HepG2 (cell line): ENCODE data around the gene RSPRY1. TPM values are rescaled to one million over a fixed set of nuclear protein-coding genes. Genes with fewer than 3 reads are reported as not detected.

Experiments used
- EHMT2 ChIP-seq: fragments of 200-600 bp; sonication (generic); IDR thresholded peaks from 2 replicates; pipeline ENCODE4 v1.7.0; 2017; ENCODE audit warnings: antibody characterized with exemption, low read depth, low read length, borderline replicate concordance
- KLF11 ChIP-seq: IDR thresholded peaks from 2 replicates; pipeline ENCODE4 v1.6.1; 2016; ENCODE audit warnings: missing compliant biosample characterization
- NFIC ChIP-seq: IDR thresholded peaks from 2 replicates; pipeline ENCODE4 v1.6.1; 2012; ENCODE audit warnings: mild to moderate bottlenecking, low read length, inconsistent platforms
- NFKB2 ChIP-seq: sonication (generic); formaldehyde crosslinking; IDR thresholded peaks from 2 replicates; pipeline ENCODE4 v1.4.0; 2020; ENCODE audit warnings: missing genetic modification reagents, borderline replicate concordance
- POLR2A ChIP-seq, 2 experiments: IDR thresholded peaks; 2 replicates each; pipeline ENCODE4 v1.6.1; 2011; ENCODE audit warnings: low read depth in 2 of 2, low read length in 2 of 2, mild to moderate bottlenecking in 1 of 2, moderate library complexity in 1 of 2; ENCODE audit not compliant: insufficient read depth in 1 of 2
- RARG ChIP-seq: sonication (generic); formaldehyde crosslinking; IDR thresholded peaks from 2 replicates; pipeline ENCODE4 v1.4.0; 2020; ENCODE audit warnings: low read depth, mild to moderate bottlenecking, missing genetic modification reagents
- RBM22 ChIP-seq: fragments of 200-400 bp; formaldehyde crosslinking; optimal IDR thresholded peaks from 2 replicates; pipeline ENCODE3; 2017; ENCODE audit warnings: mild to moderate bottlenecking, low read length, moderate library complexity
- SIX1 ChIP-seq: sonication (generic); formaldehyde crosslinking; IDR thresholded peaks from 2 replicates; pipeline ENCODE4 v1.4.0; 2020; ENCODE audit warnings: missing genetic modification reagents, borderline replicate concordance
- TCF7 ChIP-seq: sonication (generic); IDR thresholded peaks from 2 replicates; pipeline ENCODE4 v1.6.1; 2016; ENCODE audit warnings: antibody characterized with exemption, low read depth
- ZNF230 ChIP-seq: sonication (generic); formaldehyde crosslinking; IDR thresholded peaks from 2 replicates; pipeline ENCODE4 v1.4.0; 2020; ENCODE audit warnings: mild to moderate bottlenecking, missing genetic modification reagents
- ZNF558 ChIP-seq: sonication (generic); formaldehyde crosslinking; IDR thresholded peaks from 2 replicates; pipeline ENCODE4 v1.9.0; 2022; ENCODE audit warnings: mild to moderate bottlenecking, missing genetic modification reagents, borderline replicate concordance
- ZNF773 ChIP-seq: sonication (generic); formaldehyde crosslinking; IDR thresholded peaks from 2 replicates; pipeline ENCODE4 v1.4.0; 2020; ENCODE audit warnings: missing genetic modification reagents, borderline replicate concordance
- ZNF891 ChIP-seq: sonication (generic); formaldehyde crosslinking; IDR thresholded peaks from 2 replicates; pipeline ENCODE4 v1.5.0; 2020; ENCODE audit warnings: mild to moderate bottlenecking, missing genetic modification reagents
- polyA plus RNA-seq, 8 experiments: library from polyadenylated mRNA; depleted of rRNA in 3 of 8; stranded (reverse) in 7 of 8; unstranded in 1 of 8; fragments of >200 nt; fragmentation: Illumina TruSeq in 4 of 8; extraction: Trizol in 4 of 8; gene quantifications; 2 replicates each; pipeline versions ENCODE4 v1.2.1 to v1.2.3, GENCODE V29; 2011 to 2016; ENCODE audit warnings: low read depth in 4 of 8, missing spikeins in 1 of 8, mixed read lengths in 1 of 8; ENCODE audit not compliant: insufficient read depth in 1 of 8
- total RNA-seq, 5 experiments: library from RNA; depleted of rRNA; stranded (reverse); fragments of >200 nt; fragmentation: Illumina TruSeq; extraction: Trizol; gene quantifications; 2 replicates each; pipeline ENCODE4 v1.2.3, GENCODE V29; 2016; ENCODE audit warnings: low read depth in 1 of 5
- TF ChIP-seq, protein P1 (sequence below): sonication (generic); formaldehyde crosslinking; IDR thresholded peaks from 2 replicates; pipeline ENCODE4 v1.4.0; 2020; ENCODE audit warnings: missing genetic modification reagents, borderline replicate concordance
- TF ChIP-seq, protein P2 (sequence below): sonication (generic); formaldehyde crosslinking; IDR thresholded peaks from 2 replicates; pipeline ENCODE4 v1.5.1; 2020; ENCODE audit warnings: missing genetic modification reagents, mild to moderate bottlenecking, borderline replicate concordance
- TF ChIP-seq, protein P3 (sequence below): sonication (generic); formaldehyde crosslinking; IDR thresholded peaks from 2 replicates; pipeline ENCODE4 v1.4.0; 2020; ENCODE audit warnings: missing genetic modification reagents, mild to moderate bottlenecking, borderline replicate concordance
- TF ChIP-seq, protein P4 (sequence below): sonication (generic); formaldehyde crosslinking; IDR thresholded peaks from 2 replicates; pipeline ENCODE4 v1.5.0; 2020; ENCODE audit warnings: missing genetic modification reagents
- TF ChIP-seq, protein P5 (sequence below): sonication (generic); formaldehyde crosslinking; IDR thresholded peaks from 2 replicates; pipeline ENCODE4 v1.4.0; 2020; ENCODE audit warnings: missing genetic modification reagents, mild to moderate bottlenecking, borderline replicate concordance

Gene RSPRY1
- total and polyA plus RNA-seq, 2 of the 13 experiments (the other 11 are each of a cell fraction or from before 2014, with no cell fraction given), result 53.4 to 61.0 TPM

DNA sequence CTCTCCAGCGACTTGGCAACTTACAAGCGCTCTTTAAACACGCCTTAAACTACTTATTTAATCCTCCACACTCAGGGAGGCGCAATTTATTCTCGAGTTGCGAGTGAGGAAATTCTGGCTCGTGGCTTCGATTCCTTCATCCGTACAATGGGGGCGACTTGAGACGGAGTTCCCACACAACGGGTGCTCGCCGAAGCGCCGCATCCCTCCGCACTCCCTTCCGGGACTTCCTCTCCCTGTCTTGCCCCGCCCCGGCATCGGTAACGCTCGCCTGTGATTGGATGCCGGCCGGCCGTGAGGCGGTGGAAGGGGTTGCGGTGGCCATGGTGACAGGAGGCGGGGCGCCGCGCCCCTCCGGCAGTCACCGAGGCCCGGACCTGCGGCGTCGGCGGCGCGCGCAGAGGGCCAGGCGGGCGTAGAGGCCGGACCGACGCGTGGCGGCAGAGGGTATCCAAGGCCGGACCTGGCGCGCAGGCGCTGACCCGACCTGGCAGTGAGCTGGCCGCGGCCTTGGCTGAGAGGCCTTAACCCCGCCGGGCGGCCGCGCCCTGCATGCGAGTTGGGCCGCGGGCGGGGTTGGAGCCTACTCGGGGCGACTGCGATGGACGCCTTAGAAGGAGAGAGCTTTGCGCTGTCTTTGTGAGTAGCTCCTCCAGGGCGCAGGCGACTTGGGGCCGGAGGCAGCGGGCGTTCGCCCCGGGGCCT, 58.8 kb downstream of the RSPRY1 start, which contains the start of gene ARL2BP (continued):
- TF ChIP-seq, protein P1, sequence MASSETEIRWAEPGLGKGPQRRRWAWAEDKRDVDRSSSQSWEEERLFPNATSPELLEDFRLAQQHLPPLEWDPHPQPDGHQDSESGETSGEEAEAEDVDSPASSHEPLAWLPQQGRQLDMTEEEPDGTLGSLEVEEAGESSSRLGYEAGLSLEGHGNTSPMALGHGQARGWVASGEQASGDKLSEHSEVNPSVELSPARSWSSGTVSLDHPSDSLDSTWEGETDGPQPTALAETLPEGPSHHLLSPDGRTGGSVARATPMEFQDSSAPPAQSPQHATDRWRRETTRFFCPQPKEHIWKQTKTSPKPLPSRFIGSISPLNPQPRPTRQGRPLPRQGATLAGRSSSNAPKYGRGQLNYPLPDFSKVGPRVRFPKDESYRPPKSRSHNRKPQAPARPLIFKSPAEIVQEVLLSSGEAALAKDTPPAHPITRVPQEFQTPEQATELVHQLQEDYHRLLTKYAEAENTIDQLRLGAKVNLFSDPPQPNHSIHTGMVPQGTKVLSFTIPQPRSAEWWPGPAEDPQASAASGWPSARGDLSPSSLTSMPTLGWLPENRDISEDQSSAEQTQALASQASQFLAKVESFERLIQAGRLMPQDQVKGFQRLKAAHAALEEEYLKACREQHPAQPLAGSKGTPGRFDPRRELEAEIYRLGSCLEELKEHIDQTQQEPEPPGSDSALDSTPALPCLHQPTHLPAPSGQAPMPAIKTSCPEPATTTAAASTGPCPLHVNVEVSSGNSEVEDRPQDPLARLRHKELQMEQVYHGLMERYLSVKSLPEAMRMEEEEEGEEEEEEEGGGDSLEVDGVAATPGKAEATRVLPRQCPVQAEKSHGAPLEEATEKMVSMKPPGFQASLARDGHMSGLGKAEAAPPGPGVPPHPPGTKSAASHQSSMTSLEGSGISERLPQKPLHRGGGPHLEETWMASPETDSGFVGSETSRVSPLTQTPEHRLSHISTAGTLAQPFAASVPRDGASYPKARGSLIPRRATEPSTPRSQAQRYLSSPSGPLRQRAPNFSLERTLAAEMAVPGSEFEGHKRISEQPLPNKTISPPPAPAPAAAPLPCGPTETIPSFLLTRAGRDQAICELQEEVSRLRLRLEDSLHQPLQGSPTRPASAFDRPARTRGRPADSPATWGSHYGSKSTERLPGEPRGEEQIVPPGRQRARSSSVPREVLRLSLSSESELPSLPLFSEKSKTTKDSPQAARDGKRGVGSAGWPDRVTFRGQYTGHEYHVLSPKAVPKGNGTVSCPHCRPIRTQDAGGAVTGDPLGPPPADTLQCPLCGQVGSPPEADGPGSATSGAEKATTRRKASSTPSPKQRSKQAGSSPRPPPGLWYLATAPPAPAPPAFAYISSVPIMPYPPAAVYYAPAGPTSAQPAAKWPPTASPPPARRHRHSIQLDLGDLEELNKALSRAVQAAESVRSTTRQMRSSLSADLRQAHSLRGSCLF (CRISPR knock-in tag), result peak; percentile 89
- TF ChIP-seq, protein P2, sequence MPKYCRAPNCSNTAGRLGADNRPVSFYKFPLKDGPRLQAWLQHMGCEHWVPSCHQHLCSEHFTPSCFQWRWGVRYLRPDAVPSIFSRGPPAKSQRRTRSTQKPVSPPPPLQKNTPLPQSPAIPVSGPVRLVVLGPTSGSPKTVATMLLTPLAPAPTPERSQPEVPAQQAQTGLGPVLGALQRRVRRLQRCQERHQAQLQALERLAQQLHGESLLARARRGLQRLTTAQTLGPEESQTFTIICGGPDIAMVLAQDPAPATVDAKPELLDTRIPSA (CRISPR knock-in tag), result no peak; the same call in none of the 2 replicates
- TF ChIP-seq ZNF230 (CRISPR knock-in tag) (0 out of 2 replicates have a peak, but pooled peaks have one; percentile 74), ZNF558 (CRISPR knock-in tag) (peak; percentile 18; the same call in 1 of the 2 replicates), POLR2A (IDR thresholded peaks at IDR 0.05; ENCODE audit: insufficient read depth in 1 of 2, low read depth in 2 of 2, low read length in 2 of 2) (peak; percentile 82 to 84), EHMT2 (no peak), ZNF891 (CRISPR knock-in tag) (peak; percentile 85; the same call in 1 of the 2 replicates), NFIC (no peak), SIX1 (CRISPR knock-in tag) (no peak), TCF7 (no peak), NFKB2 (CRISPR knock-in tag) (no peak; the same call in 1 of the 2 replicates), RARG (CRISPR knock-in tag) (no peak), ZNF773 (peak; percentile 86; the same call in 1 of the 2 replicates), KLF11 (no peak), RBM22 (peak; percentile 72)
- TF ChIP-seq, protein P3, sequence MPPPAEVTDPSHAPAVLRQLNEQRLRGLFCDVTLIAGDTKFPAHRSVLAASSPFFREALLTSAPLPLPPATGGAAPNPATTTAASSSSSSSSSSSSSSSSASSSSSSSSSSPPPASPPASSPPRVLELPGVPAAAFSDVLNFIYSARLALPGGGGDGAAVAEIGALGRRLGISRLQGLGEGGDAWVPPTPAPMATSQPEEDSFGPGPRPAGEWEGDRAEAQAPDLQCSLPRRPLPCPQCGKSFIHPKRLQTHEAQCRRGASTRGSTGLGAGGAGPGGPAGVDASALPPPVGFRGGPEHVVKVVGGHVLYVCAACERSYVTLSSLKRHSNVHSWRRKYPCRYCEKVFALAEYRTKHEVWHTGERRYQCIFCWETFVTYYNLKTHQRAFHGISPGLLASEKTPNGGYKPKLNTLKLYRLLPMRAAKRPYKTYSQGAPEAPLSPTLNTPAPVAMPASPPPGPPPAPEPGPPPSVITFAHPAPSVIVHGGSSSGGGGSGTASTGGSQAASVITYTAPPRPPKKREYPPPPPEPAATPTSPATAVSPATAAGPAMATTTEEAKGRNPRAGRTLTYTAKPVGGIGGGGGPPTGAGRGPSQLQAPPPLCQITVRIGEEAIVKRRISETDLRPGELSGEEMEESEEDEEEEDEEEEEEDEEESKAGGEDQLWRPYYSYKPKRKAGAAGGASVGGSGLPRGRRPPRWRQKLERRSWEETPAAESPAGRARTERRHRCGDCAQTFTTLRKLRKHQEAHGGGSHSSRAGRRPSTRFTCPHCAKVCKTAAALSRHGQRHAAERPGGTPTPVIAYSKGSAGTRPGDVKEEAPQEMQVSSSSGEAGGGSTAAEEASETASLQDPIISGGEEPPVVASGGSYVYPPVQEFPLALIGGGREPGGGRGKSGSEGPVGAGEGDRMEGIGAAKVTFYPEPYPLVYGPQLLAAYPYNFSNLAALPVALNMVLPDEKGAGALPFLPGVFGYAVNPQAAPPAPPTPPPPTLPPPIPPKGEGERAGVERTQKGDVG (CRISPR knock-in tag), result peak; percentile 75; the same call in 1 of the 2 replicates
- TF ChIP-seq, protein P4, sequence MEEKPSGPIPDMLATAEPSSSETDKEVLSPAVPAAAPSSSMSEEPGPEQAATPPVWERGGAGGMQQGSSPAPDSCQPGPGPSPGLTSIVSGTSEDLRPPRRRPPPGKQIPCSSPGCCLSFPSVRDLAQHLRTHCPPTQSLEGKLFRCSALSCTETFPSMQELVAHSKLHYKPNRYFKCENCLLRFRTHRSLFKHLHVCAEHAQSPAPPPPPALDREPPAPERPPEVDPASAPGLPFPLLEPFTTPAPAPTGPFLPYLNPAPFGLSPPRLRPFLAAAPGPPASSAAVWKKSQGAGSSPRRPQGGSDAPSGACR, result peak; percentile 48; the same call in 1 of the 2 replicates
- TF ChIP-seq, protein P5, sequence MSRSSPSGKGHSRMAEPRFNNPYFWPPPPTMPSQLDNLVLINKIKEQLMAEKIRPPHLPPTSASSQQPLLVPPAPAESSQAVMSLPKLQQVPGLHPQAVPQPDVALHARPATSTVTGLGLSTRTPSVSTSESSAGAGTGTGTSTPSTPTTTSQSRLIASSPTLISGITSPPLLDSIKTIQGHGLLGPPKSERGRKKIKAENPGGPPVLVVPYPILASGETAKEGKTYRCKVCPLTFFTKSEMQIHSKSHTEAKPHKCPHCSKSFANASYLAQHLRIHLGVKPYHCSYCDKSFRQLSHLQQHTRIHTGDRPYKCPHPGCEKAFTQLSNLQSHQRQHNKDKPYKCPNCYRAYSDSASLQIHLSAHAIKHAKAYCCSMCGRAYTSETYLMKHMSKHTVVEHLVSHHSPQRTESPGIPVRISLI, result no peak; the same call in 1 of the 2 replicates
